ENCODE results near the gene METTL13. TPM values are rescaled to one million over a fixed set of nuclear protein-coding genes. Genes with fewer than 3 reads are reported as not detected.

The METTL13 gene
- total RNA-seq, 1 experiment from 2014 or later: 64.5 TPM

GRCh38 chr1:171807556-171807955 lies 26.1 kb downstream of the METTL13 start:
- Histone ChIP-seq H3K9ac (ENCODE audit: extremely low read depth, insufficient read length, low read length) (no peak overlapping the region), H2BK5ac (ENCODE audit: insufficient read length, low read length) (no peak overlapping the region), H4K91ac (ENCODE audit: insufficient read length, low read depth, low read length) (no peak overlapping the region), H3T11ph (ENCODE audit: low read length) (no peak overlapping the region), H3K4ac (ENCODE audit: low read depth, low read length) (no peak overlapping the region), H2BK120ac (ENCODE audit: low read depth, low read length, poor library complexity, severe bottlenecking) (no peak overlapping the region), H4K20me1 (ENCODE audit: control insufficient read depth, insufficient read depth, insufficient read length) (no peaks in the 10 kb centered on the region), H2BK20ac (ENCODE audit: low read depth, low read length, poor library complexity, severe bottlenecking) (no peak overlapping the region), H4K8ac (replicated peaks; ENCODE audit: insufficient read length, low read depth, low read length) (no peak overlapping the region), H3K18ac (ENCODE audit: insufficient read length, low read depth, low read length) (no peak overlapping the region), H3K56ac (ENCODE audit: insufficient read length, low read depth, low read length) (no peak overlapping the region), H3K4me2 (ENCODE audit: insufficient read depth, insufficient read length, low read length) (no peak overlapping the region), H3K27ac (ENCODE audit: insufficient read length, low read depth, low read length) (no peak overlapping the region), H2AFZ (ENCODE audit: low read length) (no peak overlapping the region), H3K79me2 (ENCODE audit: insufficient read depth, low read length) (no peaks in the 10 kb centered on the region), H3K9me3 (ENCODE audit: control insufficient read depth, low read depth, low read length) (no peaks in the 10 kb centered on the region), H3K4me1 (ENCODE audit: insufficient read depth, low read length) (0 out of 2 replicates have a peak, but pooled peaks cover under 1% of the 10 kb centered on the region), H4K5ac (ENCODE audit: insufficient read length, low read depth, low read length) (no peak overlapping the region), H2BK15ac (ENCODE audit: low read depth, low read length) (no peak overlapping the region), H3K23me2 (ENCODE audit: insufficient read length, low read depth, low read length, poor library complexity, severe bottlenecking) (no peaks in the 10 kb centered on the region), H3K27me3 (ENCODE audit: insufficient read depth, low read length) (no peaks in the 10 kb centered on the region), H2BK12ac (ENCODE audit: insufficient read length, low read depth, low read length) (no peak overlapping the region), H2AK5ac (ENCODE audit: insufficient read length, low read length) (no peak overlapping the region), H3K79me1 (ENCODE audit: insufficient read depth, low read depth, low read length, poor library complexity, severe bottlenecking) (no peaks in the 10 kb centered on the region), H3K23ac (ENCODE audit: insufficient read length, low read depth, low read length) (no peak overlapping the region), H3K14ac (ENCODE audit: insufficient read depth, low read length) (no peak overlapping the region)
- no peak for TF ChIP-seq CTCF (conservative IDR thresholded peaks at IDR 0.05)
- Mint-ChIP-seq H3K9me3 (no peaks in the 10 kb centered on the region), H3K27me3 (ENCODE audit: low read depth) (no peaks in the 10 kb centered on the region), H3K36me3 (ENCODE audit: insufficient read depth in 1 of 3, low read depth in 3 of 3) (no peaks in the 10 kb centered on the region), H3K4me1 (peaks cover 10 to 12% of the 10 kb centered on the region in 2 experiments; a peak in 2 of 4 replicates), H3K27ac (no peak overlapping the region), H3K4me3 (no peak overlapping the region)
- WGBS (ENCODE audit: extremely low coverage, insufficient read length, low lambda C conversion rate): no CpG with 5 or more reads among the region's 4 CpGs
- DNase-seq: no peak
